Measurements from ENCODE around the gene PIGQ.

Gene PIGQ

GRCh38 chr16:626787-627453 lies 57.2 kb downstream of the PIGQ start:
- peaks cover 23% of the 10 kb centered on the region for H3K36me3 Mint-ChIP-seq

GRCh38 chr16:627454-628239 lies 57.9 kb downstream of the PIGQ start:
- ATAC-seq: no peak
- Mint-ChIP-seq H3K9me3 (no peaks in the 10 kb centered on the region), H3K27ac (no peak overlapping the region), H3K4me1 (peaks cover 6% of the 10 kb centered on the region), H3K27me3 (no peaks in the 10 kb centered on the region), H3K36me3 (peaks cover 23% of the 10 kb centered on the region), H3K4me3 (no peak overlapping the region)

More at GRCh38 chr16:626787-627453, 57.2 kb downstream of the PIGQ start:
- H3K4me1 Mint-ChIP-seq: peaks cover 6% of the 10 kb centered on the region
- no peak overlapping the region for H3K4me3 Mint-ChIP-seq
- H3K27ac Mint-ChIP-seq: no peak overlapping the region
- H3K9me3 Mint-ChIP-seq: no peaks in the 10 kb centered on the region
- ATAC-seq: no peak
- H3K27me3 Mint-ChIP-seq: no peaks in the 10 kb centered on the region

GRCh38 chr16:628321-629061 lies 58.7 kb downstream of the PIGQ start:
- H3K27ac Mint-ChIP-seq: no peak overlapping the region
- H3K9me3 Mint-ChIP-seq: no peaks in the 10 kb centered on the region
- peaks cover 6% of the 10 kb centered on the region for H3K4me1 Mint-ChIP-seq
- no peak for ATAC-seq
- no peaks in the 10 kb centered on the region for H3K27me3 Mint-ChIP-seq
- no peak overlapping the region for H3K4me3 Mint-ChIP-seq
- peaks cover 23% of the 10 kb centered on the region for H3K36me3 Mint-ChIP-seq

GRCh38 chr16:629185-629832 lies 59.5 kb downstream of the PIGQ start:
- H3K9me3 Mint-ChIP-seq: no peaks in the 10 kb centered on the region
- peaks cover 23% of the 10 kb centered on the region for H3K36me3 Mint-ChIP-seq
- H3K4me1 Mint-ChIP-seq: peaks cover 8% of the 10 kb centered on the region
- H3K4me3 Mint-ChIP-seq: no peak overlapping the region
- no peaks in the 10 kb centered on the region for H3K27me3 Mint-ChIP-seq
- H3K27ac Mint-ChIP-seq: no peak overlapping the region
- no peak for ATAC-seq

- no peak overlapping the region for H3K4me3 Mint-ChIP-seq
- peaks cover 23% of the 10 kb centered on the region for H3K36me3 Mint-ChIP-seq
- H3K27ac Mint-ChIP-seq: no peak overlapping the region
- peaks cover 14% of the 10 kb centered on the region for H3K4me1 Mint-ChIP-seq
- H3K27me3 Mint-ChIP-seq: no peaks in the 10 kb centered on the region
- H3K9me3 Mint-ChIP-seq: no peaks in the 10 kb centered on the region
- no peak for ATAC-seq
These were observed 60.1 kb downstream of the PIGQ start for GRCh38 chr16:629833-630248.

GRCh38 chr16:630249-630814 lies 60.6 kb downstream of the PIGQ start:
- H3K36me3 Mint-ChIP-seq: peaks cover 23% of the 10 kb centered on the region
- no peak overlapping the region for H3K27ac Mint-ChIP-seq
- no peaks in the 10 kb centered on the region for H3K27me3 Mint-ChIP-seq
- H3K4me1 Mint-ChIP-seq: peaks cover 17% of the 10 kb centered on the region
- ATAC-seq: no peak
- H3K9me3 Mint-ChIP-seq: no peaks in the 10 kb centered on the region
- H3K4me3 Mint-ChIP-seq: no peak overlapping the region

DNA sequence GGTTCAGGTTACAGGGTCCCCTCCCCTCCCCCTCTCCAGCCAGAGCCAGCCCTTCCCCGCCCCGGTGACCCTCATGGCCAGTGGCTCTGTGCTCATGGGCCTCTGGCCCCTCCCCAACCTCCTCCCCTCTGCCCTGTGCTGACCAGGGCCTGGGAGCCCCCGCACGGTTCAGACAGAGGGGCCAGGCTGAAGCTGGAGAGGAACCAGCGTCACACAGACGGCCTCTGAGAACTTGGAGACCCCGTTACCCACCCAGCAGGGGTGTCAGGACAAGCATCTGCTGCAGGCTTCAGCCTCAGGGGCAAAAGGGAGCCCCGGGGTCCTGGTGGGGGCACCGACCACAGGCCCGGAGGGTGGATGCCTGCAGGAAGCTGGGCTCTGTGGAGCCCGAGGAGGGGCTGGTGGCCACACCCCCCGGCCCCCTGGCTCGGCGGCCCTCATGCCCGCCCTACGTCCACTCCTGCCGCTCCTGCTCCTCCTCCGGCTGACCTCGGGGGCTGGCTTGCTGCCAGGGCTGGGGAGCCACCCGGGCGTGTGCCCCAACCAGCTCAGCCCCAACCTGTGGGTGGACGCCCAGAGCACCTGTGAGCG lies 61.1 kb downstream of the PIGQ start, which contains the start of gene WFIKKN1:
TSS of gene WFIKKN1 (plus strand) at position 171 of the 591 bp plus-strand sequence. CDS start at position 440, 269 bp downstream.
- no peaks in the 10 kb centered on the region for H3K9me3 Mint-ChIP-seq
- H3K27ac Mint-ChIP-seq: no peak within 1 kb of the TSS
- no peaks in the 10 kb centered on the region for H3K27me3 Mint-ChIP-seq
- H3K4me1 Mint-ChIP-seq: peaks cover 17% of the 10 kb centered on the region
- no peak within 1 kb of the TSS for H3K4me3 Mint-ChIP-seq
- ATAC-seq: no peak
- H3K36me3 Mint-ChIP-seq: peaks cover 20% of the 10 kb centered on the region

- Mint-ChIP-seq H3K4me3 (no peak overlapping the region), H3K36me3 (peaks cover 11% of the 10 kb centered on the region), H3K27me3 (no peaks in the 10 kb centered on the region), H3K9me3 (no peaks in the 10 kb centered on the region), H3K27ac (no peak overlapping the region), H3K4me1 (peaks cover 24% of the 10 kb centered on the region)
- no peak for ATAC-seq
These were observed 62.1 kb downstream of the PIGQ start for GRCh38 chr16:631808-632358.

GRCh38 chr16:632486-633335 lies 62.9 kb downstream of the PIGQ start:
- Mint-ChIP-seq H3K27me3 (no peaks in the 10 kb centered on the region), H3K36me3 (peaks cover 3% of the 10 kb centered on the region)
- no peak for ATAC-seq

DNA sequence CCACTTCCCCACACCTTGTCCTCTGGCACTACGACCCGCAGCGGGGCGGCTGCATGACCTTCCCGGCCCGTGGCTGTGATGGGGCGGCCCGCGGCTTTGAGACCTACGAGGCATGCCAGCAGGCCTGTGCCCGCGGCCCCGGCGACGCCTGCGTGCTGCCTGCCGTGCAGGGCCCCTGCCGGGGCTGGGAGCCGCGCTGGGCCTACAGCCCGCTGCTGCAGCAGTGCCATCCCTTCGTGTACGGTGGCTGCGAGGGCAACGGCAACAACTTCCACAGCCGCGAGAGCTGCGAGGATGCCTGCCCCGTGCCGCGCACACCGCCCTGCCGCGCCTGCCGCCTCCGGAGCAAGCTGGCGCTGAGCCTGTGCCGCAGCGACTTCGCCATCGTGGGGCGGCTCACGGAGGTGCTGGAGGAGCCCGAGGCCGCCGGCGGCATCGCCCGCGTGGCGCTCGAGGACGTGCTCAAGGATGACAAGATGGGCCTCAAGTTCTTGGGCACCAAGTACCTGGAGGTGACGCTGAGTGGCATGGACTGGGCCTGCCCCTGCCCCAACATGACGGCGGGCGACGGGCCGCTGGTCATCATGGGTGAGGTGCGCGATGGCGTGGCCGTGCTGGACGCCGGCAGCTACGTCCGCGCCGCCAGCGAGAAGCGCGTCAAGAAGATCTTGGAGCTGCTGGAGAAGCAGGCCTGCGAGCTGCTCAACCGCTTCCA lies 63.7 kb downstream of the PIGQ start:
- Mint-ChIP-seq H3K4me3 (no peak overlapping the region), H3K27me3 (no peaks in the 10 kb centered on the region), H3K4me1 (peaks cover 35% of the 10 kb centered on the region), H3K27ac (no peak overlapping the region), H3K9me3 (no peaks in the 10 kb centered on the region), H3K36me3 (no peaks in the 10 kb centered on the region)
- ATAC-seq: no peak

More at GRCh38 chr16:632486-633335, 62.9 kb downstream of the PIGQ start:
- Mint-ChIP-seq H3K9me3 (no peaks in the 10 kb centered on the region), H3K27ac (no peak overlapping the region), H3K4me1 (peaks cover 28% of the 10 kb centered on the region), H3K4me3 (no peak overlapping the region)
